Skeletal muscle cell (primary cell): ENCODE measurements around the gene BPIFB4.
"Not testable (repeated sequence)": the region's sequence is repeated elsewhere in the genome, so short reads cannot be mapped to it uniquely, and the experiment has no call there.

Source experiments
- DNase-seq: peaks from one replicate; pipeline ENCODE4 v3.0.0-alpha.2; 2010; ENCODE audit warnings: low read depth
- H3K4me3 ChIP-seq: 2 replicates; pipeline ENCODE4 v1.5.1; 2011; ENCODE audit warnings: low read depth, mild to moderate bottlenecking, control low read depth, low read length, moderate library complexity

The BPIFB4 gene

DNA sequence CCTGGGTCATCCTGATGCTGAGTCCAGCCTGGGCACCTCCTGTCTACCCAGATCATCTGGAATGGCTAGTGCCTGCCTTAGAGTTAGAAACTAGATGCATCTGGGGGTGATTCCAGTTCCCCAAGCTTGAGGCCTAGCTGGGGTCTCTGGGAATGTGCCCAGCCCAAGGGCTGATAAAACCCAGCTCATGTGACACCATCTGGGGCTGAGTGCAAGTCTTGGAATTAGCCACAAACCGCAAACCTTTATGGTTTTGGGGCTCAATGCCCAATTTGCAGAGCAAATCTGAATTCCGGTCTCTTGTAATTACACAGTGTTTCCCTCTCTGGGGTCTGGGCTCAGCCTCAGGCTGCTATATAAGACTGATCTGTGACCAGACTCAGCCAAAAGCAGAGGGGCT lies at the start of gene BPIFB4:
BPIFB4 (plus strand) TSS at position 385 of the 400 bp plus-strand sequence. CDS start 1,884 bp downstream, outside the sequence.
- peak; percentile 9 for DNase-seq
- H3K4me3 ChIP-seq: no peak within 1 kb of the TSS

- no peak for DNase-seq
- H3K4me3 ChIP-seq: no peak overlapping the region
These were observed 49.4 kb upstream of the BPIFB4 start for GRCh38 chr20:33030076-33030475.

- DNase-seq: no peak
- H3K4me3 ChIP-seq: no peak overlapping the region
These were observed 48.9 kb upstream of the BPIFB4 start for GRCh38 chr20:33030569-33030968.

DNA sequence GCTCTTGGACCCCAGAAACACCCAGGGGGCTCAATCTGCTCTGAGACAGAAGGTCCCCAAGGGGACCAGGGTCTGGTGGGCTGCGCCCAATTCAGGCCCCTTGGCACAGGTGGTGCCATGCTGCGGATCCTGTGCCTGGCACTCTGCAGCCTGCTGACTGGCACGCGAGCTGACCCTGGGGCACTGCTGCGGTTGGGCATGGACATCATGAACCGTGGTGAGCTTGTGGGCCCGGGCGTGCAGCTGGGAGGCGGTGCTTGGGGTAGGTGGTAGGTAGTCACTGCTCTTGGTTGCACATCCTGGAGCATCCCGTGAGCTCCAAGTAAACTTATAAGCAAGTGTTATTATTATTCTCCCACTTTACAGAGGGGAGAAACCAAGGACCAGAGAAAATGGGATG lies 47.9 kb upstream of the BPIFB4 start, which contains the start of gene BPIFB6:
BPIFB6 (plus strand) TSS at position 118 of the 400 bp plus-strand sequence; CDS start at position 118, 0 bp downstream.
- no peak within 1 kb of the TSS for H3K4me3 ChIP-seq
- no peak for DNase-seq

GRCh38 chr20:33032555-33032954 lies 46.9 kb upstream of the BPIFB4 start:
- DNase-seq: no peak
- H3K4me3 ChIP-seq: no peak overlapping the region

GRCh38 chr20:33033381-33033780 lies 46.1 kb upstream of the BPIFB4 start:
- DNase-seq: no peak
- no peak overlapping the region for H3K4me3 ChIP-seq

DNA sequence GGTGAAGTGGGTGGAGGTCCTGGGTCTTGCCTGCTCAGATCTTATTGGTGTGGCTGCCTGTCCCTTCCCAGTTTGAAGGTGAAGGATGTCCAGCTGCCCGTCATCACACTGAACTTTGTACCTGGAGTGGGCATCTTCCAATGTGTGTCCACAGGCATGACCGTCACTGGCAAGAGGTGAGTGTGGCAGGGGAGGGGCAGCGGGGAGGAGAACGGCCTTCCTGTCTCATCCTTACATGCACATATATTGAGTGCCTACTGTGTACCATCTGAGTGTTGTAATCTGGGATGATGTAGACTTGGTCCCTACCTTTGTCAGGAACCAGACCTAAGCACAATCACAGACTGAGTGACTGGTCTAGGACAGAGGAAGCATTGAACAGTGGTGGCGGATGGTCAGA lies 45.3 kb upstream of the BPIFB4 start:
- DNase-seq: no peak
- no peak overlapping the region for H3K4me3 ChIP-seq

DNA sequence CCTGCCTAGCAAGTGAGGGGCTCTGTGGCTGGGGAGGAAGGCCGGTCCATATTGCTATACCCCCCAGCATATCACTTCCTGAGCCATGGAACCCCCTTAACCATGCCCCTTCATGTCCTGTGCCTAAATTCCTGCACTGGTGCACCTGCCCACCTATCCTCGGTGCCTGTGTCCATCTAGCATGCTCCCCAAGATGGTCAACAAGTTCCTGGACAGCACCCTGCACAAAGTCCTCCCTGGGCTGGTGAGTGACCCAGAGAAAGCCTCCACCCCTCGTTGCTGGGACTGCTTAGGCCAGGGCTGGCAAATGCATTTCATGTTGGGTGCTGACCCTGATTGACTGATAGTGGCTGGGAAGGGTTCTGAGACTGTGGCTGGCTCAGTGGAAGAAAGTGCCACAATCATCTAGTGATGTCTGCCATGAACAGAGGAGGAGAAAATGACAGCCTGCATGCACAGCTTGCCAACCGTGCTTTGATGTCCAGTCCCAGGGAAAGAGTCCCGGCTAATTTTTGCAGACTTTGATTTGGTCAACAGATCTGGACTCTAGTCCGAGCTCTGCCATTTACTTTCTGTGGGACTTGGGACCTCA lies 44.4 kb upstream of the BPIFB4 start:
- H3K4me3 ChIP-seq: no peak overlapping the region
- no peak for DNase-seq

GRCh38 chr20:33037456-33037855 lies 42.0 kb upstream of the BPIFB4 start:
- no peak overlapping the region for H3K4me3 ChIP-seq
- DNase-seq: no peak

- H3K4me3 ChIP-seq: no peak overlapping the region
These were observed 41.2 kb upstream of the BPIFB4 start for GRCh38 chr20:33038243-33038642.

GRCh38 chr20:33042430-33042829 lies 37.0 kb upstream of the BPIFB4 start:
- DNase-seq: no peak
- no peak overlapping the region for H3K4me3 ChIP-seq

More at GRCh38 chr20:33038243-33038642, 41.2 kb upstream of the BPIFB4 start:
- DNase-seq: no peak

DNA sequence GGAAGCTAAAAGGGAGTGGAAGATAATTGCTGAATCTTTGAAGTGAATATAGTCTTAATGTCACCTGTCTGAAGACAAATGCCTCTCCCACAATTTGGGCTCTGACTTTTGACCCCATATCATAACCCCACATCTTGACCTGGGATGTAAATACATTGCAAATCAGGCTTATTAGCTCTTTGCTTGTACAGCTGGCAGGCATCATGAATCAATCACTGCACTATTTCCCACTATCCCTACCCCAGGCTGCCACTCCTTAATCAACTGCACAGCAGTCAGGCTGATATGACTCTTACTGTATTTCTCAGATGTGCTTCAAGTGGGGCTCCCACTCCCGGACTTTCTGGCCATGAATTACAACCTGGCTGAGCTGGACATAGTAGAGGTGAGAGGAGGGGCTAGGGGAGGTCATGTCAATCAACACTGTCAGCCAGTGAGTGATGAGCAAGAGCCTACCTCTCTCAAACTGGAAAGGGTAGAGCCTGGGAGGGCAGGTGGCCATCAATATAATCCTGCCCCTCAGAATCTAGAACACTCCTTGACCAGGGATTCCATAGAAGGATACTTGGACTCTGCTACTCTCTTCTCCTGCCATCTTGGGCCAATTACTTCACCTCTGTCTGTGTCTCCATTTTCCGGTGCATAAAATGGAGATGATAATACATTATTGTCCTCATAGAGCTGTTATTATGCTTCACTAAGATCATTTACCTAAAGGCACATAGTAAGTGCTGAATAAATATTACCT lies 36.3 kb upstream of the BPIFB4 start:
- no peak for DNase-seq

DNA sequence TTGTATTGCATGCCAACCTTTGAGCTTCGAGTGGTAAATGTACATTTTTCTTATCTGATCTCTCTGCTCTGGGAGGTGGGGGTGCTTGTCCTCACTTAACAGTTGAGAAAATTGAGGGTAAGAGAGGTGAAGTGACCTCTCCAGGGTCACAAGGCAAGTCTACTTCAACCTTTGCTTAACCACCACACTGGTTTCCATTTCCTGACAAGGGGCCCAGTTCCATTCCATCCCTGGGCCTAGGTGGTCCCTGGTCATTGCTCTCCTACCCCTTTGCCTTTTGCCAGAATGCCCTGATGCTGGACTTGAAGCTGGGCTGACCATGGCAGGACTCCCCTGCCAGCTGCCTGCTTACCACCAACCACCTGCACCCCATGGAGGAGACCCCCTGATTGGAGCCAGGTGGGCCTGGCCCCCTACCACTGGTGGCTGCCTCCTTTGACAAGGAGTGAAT lies 35.7 kb upstream of the BPIFB4 start:
- DNase-seq: no peak

More for the DNA sequence above, 36.3 kb upstream of the BPIFB4 start:
- H3K4me3 ChIP-seq: no peak overlapping the region

DNA sequence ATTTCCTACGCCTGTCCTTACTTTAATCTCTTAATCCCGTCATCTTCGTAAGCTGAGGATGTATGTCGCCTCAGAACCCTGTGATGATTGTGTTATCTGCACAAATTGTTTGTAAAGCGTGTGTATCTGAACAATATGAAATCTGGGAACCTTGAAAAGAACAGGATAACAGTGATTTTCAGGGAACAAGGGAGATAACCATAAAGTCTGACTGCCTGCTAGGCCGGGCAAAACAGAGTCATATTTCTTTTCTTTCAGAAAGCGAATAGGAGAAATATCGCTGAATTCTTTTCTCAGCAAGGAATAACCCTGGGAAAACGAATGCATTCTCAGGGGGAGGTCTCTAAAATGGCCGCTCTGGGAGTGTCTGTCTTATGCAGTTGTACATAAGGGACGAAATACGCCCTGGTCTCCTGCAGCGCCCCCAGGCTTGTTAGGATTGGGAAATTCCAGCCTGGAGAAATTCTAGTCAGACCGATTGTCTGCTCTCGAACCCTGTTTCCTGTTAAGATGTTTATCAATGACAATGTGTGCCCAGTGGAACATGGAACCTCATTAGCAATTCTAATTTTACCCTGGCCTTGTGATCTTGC lies 34.2 kb upstream of the BPIFB4 start:
- not testable (repeated sequence) for DNase-seq, H3K4me3 ChIP-seq

More for the DNA sequence above, 35.7 kb upstream of the BPIFB4 start:
- no peak overlapping the region for H3K4me3 ChIP-seq

DNA sequence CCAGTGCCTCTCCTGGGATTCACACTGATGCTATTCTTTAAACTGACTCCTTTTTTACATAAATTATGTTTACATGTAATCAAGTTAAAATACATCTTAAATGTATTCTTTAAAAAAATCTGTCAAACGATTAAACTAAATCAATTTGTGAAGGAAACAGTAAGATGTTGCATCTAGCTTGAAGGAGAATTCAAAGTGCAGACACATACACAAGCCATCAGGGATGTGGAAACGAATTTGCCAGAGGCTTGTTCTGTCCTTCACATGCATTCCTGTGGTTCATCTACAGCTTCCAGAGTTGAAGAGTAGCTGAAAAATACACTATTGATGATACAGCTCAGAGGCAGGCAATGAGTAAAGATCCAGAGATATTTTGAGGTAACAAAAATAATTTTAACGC lies 33.0 kb upstream of the BPIFB4 start:
- no peak for DNase-seq
- H3K4me3 ChIP-seq: no peak overlapping the region

- H3K4me3 ChIP-seq: no peak overlapping the region
- no peak for DNase-seq
These were observed 28.1 kb upstream of the BPIFB4 start for GRCh38 chr20:33051333-33051732.

GRCh38 chr20:33053291-33054106 lies 25.9 kb upstream of the BPIFB4 start, which contains the start of gene BPIFB3:
BPIFB3 (plus strand) TSS chr20:33053903; CDS start chr20:33055436, 1,533 bp downstream.
- no peak within 1 kb of the TSS for H3K4me3 ChIP-seq

GRCh38 chr20:33054381-33054780 lies 25.1 kb upstream of the BPIFB4 start:
- no peak for DNase-seq
- H3K4me3 ChIP-seq: no peak overlapping the region

More at GRCh38 chr20:33053291-33054106, 25.9 kb upstream of the BPIFB4 start, which contains the start of gene BPIFB3:
- no peak for DNase-seq

- H3K4me3 ChIP-seq: no peak overlapping the region
- no peak for DNase-seq
These were observed 24.7 kb upstream of the BPIFB4 start for GRCh38 chr20:33054791-33055190.
